Stimulated activated CD8-positive, alpha-beta memory T cell treated with anti-CD3 and anti-CD28 coated beads, Interleukin-15, amount 100 ng/mL, for 4 hours (primary cell): Measurements from ENCODE around the gene TDRD10.

Experiments used
- DNase-seq, 2 donors: peaks; one replicate each; pipeline ENCODE4 v3.0.0-alpha.2; 2020; ENCODE audit warnings: low read depth in 2 of 2

TDRD10 gene

DNA sequence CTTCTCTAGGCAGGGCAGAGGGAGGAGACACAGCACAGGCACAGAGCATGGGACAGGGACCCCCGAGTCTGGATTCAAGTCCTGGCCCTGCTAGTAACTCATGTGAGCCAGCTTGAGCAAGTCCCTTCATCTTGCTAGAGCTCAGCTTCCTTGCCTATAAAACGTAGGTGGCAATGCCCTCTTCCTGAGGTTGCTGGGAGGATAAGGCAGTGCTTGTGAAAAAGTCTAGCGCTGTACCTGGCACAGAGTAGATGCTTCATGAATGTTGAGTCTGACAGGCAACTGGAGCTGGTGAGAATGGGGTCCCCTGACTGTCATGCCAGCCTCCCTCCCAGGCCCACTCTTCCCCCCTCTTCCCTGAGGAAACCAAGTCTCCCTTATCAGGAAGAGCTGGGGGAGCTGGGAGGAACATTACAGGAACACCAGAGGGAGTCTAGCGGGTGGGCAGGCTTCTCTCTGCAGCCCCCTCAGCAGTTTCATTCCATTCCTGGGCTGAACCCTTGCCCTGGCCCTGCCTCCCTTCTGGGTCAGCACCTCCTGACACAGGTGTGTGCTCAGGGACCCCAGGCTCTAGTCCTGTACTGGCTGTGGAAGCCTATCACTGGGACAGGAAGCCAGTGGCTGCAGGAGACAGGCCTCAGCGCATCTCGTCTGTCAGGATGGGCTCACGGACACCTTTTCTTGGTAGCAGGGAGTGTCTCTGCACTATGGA, 75.5 kb downstream of the TDRD10 start:
- DNase-seq: no peak

DNA sequence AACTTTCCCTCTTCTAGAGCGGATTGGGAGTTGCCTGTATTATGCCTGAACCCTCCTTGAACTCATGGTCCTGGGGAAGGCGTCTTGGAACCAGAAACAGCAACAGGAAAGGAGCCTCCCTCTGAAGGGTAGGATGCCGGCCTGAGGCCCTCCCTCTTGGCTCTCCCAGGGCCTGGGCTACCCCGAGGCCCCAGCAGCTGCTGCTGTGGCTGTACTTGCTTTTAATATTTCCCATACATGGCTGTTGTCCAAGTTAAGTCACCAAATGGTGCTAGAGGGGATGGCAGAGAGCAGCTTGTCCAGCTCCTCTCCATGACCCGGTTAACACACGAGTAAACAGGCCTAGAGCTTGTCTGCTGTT, 76.0 kb downstream of the TDRD10 start:
- no peak for DNase-seq

DNA sequence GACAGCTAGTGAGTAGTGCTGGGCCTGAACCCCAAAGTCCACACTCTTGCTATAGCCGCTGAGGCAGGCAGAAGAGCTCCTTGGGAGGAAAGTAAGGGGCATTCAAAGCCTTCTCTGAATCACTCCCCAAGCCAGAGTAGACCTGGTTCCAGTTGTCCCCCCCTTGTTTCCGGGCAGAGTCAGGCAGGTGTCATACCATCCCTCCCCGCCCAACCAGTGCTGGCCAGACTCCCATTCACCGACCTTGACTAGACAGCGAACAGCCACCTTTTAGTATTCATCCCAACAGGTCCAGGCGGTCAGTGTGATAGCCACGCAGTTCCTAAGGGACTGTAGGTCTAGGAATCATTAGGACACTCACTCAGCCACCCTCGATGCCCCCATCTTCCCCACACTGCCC, 77.4 kb downstream of the TDRD10 start:
- DNase-seq: no peak

DNA sequence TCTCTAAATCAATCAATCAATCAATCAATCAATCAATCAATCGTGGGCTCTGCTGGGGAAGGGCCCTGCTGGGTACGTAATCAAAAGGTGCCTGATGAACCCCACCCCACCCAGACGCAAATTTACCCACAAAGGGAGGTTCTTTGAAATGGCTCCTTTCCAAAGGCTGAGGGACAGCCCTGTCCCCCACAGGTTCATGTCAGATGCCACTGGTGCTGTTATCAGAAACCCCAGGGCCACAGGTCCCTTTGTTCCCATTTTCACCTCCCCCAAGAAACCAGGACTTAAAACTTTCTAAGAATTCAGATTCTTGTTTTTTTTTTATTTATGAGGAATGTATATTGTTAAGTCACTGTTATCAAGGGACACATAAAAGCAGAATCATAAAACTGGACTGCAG, 79.7 kb downstream of the TDRD10 start:
- no peak for DNase-seq

DNA sequence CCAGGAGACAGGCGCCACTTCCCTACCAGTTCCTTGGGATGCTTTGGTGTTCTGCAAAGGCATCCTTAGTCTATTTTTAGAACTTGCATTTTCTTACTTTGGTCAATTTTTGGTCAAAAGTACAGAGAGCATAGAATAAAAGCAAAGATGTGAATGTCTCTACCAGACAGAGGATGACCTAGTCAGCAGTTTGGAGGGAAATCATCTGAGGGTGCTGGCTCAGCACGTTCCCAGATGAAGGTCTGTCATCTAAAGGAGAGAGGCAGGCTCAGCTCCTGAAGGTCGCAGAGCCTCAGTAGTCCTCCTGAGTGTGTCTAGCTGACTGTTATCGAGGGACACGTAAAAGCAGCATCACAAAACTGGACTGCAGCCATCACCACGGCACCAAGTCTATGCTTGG, 80.9 kb downstream of the TDRD10 start:
- DNase-seq: no peak

DNA sequence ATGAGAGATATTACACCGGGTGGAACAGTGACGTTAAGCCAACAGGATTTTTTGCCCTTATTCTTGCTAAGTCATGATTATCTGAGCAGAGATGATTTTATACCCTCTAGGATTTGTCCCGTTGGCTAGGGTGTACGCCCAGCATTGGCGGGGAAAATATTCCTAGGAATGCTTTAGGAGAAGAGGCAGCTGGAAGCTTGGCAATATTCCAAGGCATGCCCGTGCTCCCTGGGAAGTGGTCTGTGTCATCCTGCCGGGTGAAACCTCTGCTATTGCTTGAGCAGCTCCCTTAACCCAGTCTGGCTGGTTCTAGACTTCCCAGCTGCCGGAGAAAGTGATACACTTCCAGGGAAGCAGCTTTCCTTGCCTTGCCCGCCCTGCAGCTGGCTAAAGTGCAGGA, 81.8 kb downstream of the TDRD10 start:
- no peak for DNase-seq

DNA sequence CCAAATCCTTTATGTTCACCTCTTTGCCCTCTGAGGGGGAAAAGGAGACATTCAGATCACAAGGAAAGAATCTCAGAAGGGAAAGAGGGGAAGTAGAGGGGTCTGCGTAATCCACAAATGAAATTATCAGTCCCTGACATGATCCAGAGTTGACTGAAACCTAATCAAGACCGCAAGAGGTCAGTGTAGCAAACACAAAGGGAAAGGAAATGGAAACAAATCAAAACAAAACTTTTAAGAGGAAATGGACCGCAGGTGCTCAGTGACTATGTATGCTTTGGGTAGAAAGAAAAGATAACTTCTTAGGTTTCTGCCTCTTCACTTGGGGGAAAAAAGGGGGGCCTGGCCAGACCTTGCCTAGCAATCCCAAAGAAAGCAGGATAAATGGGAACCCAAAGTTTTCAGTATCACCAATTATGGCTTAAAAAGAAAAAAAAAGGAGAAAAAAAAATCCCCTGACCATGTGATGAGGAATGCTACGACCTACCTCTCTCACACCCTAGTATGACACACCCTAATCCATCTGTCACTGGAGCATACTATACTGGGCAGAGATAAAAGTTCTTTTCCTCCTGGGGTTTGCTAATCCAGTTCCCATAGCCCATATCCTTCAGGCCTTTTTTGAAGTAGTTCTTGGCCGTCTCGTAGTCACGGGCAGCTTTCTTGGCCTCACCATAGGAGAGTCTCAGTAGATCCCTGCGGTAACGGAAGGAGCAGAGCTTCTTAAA, 82.4 kb downstream of the TDRD10 start:
- no peak for DNase-seq

DNA sequence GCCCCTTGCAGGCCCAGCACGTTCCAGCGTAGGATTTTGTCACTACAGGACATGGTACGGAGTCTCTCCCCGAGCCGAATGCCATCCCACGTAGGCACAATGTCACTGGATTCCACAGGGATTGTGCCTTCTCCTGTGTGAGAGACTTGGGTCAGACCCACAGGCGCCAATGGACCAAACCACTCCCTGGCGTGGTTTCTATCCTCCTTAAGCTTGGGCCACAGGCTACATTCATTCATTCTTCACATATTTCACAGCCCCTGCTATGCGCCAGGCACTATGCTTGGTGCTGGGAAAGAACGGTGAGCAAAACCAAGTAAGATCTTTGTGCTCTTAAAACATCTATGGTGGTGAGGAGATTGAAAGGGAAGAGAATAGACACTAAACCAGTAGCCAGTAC, 84.2 kb downstream of the TDRD10 start:
- no peak for DNase-seq

DNA sequence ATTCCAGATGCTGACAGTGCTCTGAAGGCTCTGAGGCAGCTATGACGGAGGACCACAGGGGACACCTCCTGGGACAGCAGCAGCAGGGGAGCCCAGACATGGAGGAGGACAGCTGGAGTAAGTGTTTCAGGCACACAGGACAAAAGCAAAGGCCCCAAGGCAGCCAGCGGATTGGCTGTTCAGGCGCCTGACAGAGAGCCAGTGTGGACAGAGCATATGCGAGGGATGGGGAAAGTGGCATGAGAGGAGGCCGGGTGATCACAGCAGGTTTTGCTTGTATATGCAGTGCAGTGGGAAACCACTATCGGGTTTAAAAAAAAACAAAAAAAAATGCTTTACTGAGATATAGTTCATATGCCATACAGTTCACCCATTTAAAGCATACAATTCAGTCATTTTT, 84.6 kb downstream of the TDRD10 start:
- DNase-seq: no peak

DNA sequence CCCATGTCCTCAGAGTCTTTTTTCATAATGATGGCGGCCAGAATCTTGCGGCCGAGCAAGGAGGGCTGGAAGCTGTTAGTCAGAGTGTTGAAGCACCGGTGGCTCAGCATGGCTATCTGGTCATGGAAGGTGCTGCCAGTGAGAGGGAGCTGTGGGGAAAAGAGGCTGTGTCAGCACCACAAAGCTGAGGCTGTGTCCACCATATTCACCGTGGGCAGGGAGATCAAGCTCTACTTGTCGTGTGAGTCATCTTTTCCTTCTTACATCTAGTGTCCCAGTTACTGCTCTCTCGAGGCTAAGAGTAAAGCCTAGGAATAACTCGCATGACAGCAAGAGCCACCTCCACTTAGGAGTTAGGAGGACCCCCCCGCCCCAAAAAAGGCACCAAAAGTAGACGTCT, 87.8 kb downstream of the TDRD10 start:
- DNase-seq: no peak

DNA sequence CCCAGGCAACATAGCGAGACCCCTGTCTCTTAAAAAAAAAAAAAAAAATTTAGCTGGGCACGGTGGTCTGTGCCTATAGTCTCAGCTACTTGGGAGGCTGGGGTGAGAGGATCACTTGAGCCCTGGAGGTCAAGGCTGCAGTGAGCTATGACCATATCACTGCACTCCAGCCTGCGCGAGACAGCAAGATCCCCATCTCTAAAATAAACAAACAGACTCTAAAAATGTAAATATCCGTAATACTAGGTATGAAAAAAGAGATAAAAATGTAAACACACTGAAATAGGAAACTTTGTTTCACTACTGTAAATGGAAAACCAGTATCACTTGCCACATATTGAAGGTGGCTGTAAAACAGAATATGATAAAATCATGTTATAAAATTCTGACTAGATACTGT, 88.7 kb downstream of the TDRD10 start:
- DNase-seq: no peak

DNA sequence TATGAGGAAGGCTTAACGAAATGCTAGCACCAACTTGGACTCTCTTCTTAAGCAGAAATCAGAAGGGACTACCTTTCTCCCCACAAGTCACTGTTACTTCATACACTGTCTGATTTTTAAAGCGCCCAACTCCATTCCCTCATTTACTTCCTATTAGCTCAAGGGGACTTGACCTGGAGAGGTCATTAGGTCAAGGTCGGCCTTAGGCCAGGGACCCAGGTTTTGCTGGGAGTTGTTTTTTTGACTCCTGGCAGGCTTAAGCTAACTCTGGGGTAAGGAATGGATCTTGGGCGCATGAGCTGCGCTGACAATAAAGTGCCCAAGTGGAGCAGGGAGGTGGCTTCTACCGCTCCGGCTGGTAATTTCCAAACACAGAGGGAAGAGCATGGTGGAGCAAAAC, 89.2 kb downstream of the TDRD10 start:
- DNase-seq: no peak

DNA sequence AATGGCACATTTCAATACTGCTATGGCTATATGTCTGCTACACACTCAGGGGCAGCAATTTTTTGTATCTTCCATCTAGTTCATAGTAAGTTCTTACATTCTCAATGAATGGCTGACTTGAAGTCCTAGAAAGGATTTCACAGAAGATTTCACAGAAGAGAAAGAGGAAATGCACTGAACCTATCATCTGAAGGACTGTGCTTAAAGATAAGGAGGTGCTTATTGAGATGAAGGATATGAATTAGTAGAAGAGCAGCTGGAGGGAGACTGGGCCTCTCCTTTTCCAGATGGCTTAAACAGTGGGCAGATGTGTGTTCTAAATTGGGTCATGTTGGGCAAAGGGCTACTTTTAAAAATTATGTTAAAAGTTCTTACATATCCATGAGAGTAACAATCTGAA, 91.4 kb downstream of the TDRD10 start:
- DNase-seq: no peak

DNA sequence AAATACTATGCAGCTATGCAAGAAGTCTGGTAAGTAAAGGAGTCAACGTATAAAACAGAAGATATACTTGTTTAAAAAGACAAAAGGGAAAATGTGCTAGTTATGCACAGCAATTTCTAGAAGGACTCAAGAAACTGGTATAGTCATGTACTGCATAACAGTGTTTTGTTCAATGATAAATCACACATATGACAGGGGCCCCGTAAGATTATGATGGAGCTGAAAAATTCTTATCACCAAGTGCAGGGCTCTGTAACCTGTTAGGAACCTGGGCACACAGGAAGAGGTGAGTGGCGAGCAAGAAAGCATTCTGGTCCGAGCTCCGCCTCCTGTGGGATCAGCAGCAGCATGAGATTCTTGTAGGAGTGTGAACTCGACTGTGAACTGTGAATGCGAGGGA, 92.8 kb downstream of the TDRD10 start:
- DNase-seq: no peak

DNA sequence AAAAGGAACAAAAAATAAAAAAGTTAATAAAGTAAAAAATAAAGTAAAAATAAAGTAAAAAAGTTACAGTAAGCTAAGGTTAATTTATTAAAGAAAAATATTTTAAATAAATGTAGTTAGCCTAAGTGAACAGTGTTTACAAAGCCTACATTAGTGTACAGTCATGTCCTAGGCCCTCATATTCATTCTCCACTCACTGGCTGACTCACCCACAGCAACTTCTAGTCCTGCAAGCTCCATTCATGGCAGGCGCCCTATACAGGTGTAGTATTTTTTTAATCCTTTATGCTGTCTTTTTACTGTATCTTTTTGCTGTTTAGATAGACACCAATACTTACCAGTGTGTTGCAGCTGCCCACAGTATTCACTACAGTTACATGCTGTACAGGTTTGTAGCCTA, 93.6 kb downstream of the TDRD10 start:
- no peak for DNase-seq
